Neural cell (in vitro differentiated cells): ENCODE data around the gene CSPG4. TPM values are rescaled to one million over a fixed set of nuclear protein-coding genes. Genes with fewer than 3 reads are reported as not detected.
"Not testable (repeated sequence)": the region's sequence is repeated elsewhere in the genome, so short reads cannot be mapped to it uniquely, and the experiment has no call there.

Experiments
- H2AFZ ChIP-seq: fragments of 200-600, 300-800 bp; sonication (generic), shearing (Covaris generic); 2 replicates; pipeline ENCODE4 v1.6.0; 2014; ENCODE audit warnings: low read depth, mild to moderate bottlenecking, antibody characterized with exemption, low read length, moderate library complexity
- H3F3A ChIP-seq: fragments of 200-600 bp; shearing (Covaris generic); 2 replicates; pipeline ENCODE4 v1.6.1; 2016; ENCODE audit warnings: mild to moderate bottlenecking, moderate library complexity, mixed read lengths, antibody characterized with exemption, low read length; ENCODE audit not compliant: insufficient read depth, poor library complexity, severe bottlenecking
- H3K27ac ChIP-seq: fragments of 200-600, 300-800 bp; sonication (generic), shearing (Covaris generic); 2 replicates; pipeline ENCODE4 v1.5.1; 2014; ENCODE audit warnings: mild to moderate bottlenecking, low read length, moderate library complexity
- H3K27me3 ChIP-seq: fragments of 300-800, 200-600 bp; sonication (generic), shearing (Covaris generic); 2 replicates; pipeline ENCODE4 v1.6.0; 2014; ENCODE audit warnings: mild to moderate bottlenecking, low read depth, low read length, moderate library complexity; ENCODE audit not compliant: insufficient read depth
- H3K36me3 ChIP-seq: fragments of 300-800, 200-600 bp; sonication (generic), shearing (Covaris generic); 2 replicates; pipeline ENCODE4 v1.5.1; 2014; ENCODE audit warnings: mild to moderate bottlenecking, antibody characterized with exemption, low read length, moderate library complexity; ENCODE audit not compliant: insufficient read depth
- H3K4me2 ChIP-seq: fragments of 300-800, 200-600 bp; sonication (generic), shearing (Covaris generic); 2 replicates; pipeline ENCODE4 v1.6.0; 2014; ENCODE audit warnings: mild to moderate bottlenecking, low read length
- H3K4me3 ChIP-seq: fragments of 300-800, 200-600 bp; sonication (generic), shearing (Covaris generic); 2 replicates; pipeline ENCODE4 v1.5.1; 2014; ENCODE audit warnings: mild to moderate bottlenecking, low read length, moderate library complexity
- H3K79me2 ChIP-seq: fragments of 200-600 bp; shearing (Covaris generic); replicated peaks from 2 replicates; pipeline ENCODE4 v1.6.0; 2014; ENCODE audit warnings: mild to moderate bottlenecking, low read length, moderate library complexity; ENCODE audit not compliant: insufficient read depth
- H3K9ac ChIP-seq: fragments of 300-800, 200-600 bp; sonication (generic), shearing (Covaris generic); 2 replicates; pipeline ENCODE4 v1.6.1; 2016; ENCODE audit warnings: mild to moderate bottlenecking, low read length, mixed read lengths
- H3K9me2 ChIP-seq: fragments of 200-600 bp; shearing (Covaris generic); 2 replicates; pipeline ENCODE4 v1.6.1; 2016; ENCODE audit warnings: mild to moderate bottlenecking, low read length, mixed read lengths; ENCODE audit not compliant: insufficient read depth
- H3K9me3 ChIP-seq: fragments of 200-600, 300-800 bp; sonication (generic), shearing (Covaris generic); 2 replicates; pipeline ENCODE4 v1.6.1; 2016; ENCODE audit warnings: mild to moderate bottlenecking, mixed run types, low read length, moderate library complexity, mixed read lengths
- H4K20me1 ChIP-seq: fragments of 200-600 bp; shearing (Covaris generic); 2 replicates; pipeline ENCODE4 v1.6.1; 2016; ENCODE audit warnings: mild to moderate bottlenecking, mixed run types; ENCODE audit not compliant: insufficient read depth
- CTCF ChIP-seq: fragments of 450-650 bp; IDR thresholded peaks from 2 replicates; pipeline ENCODE4 v1.5.1; 2014; ENCODE audit warnings: antibody characterized with exemption, mild to moderate bottlenecking, moderate library complexity; ENCODE audit not compliant: poor library complexity, severe bottlenecking
- EZH2 ChIP-seq: fragments of 200-600, 300-800 bp; shearing (Covaris generic), sonication (generic); IDR thresholded peaks from 2 replicates; pipeline ENCODE4 v1.6.1; 2014; ENCODE audit warnings: antibody characterized with exemption, low read length, borderline replicate concordance, mild to moderate bottlenecking; ENCODE audit not compliant: insufficient read depth, poor library complexity, severe bottlenecking
- MXI1 ChIP-seq: fragments of 450-650 bp; conservative IDR thresholded peaks from 2 replicates; pipeline ENCODE4 v1.6.1; 2014; ENCODE audit warnings: antibody characterized with exemption, mild to moderate bottlenecking; ENCODE audit not compliant: poor library complexity, severe bottlenecking
- POLR2AphosphoS5 ChIP-seq: IDR thresholded peaks from 2 replicates; pipeline ENCODE4 v1.6.1; 2012
- RAD21 ChIP-seq: fragments of 450-650 bp; conservative IDR thresholded peaks from 2 replicates; pipeline ENCODE4 v1.6.1; 2014; ENCODE audit warnings: antibody characterized with exemption, mild to moderate bottlenecking, moderate library complexity
- REST ChIP-seq: IDR thresholded peaks from 2 replicates; pipeline ENCODE4 v1.6.1; 2012; ENCODE audit warnings: borderline replicate concordance
- SMC3 ChIP-seq: fragments of 450-650 bp; conservative IDR thresholded peaks from 2 replicates; pipeline ENCODE4 v1.6.1; 2014; ENCODE audit warnings: antibody characterized with exemption, mild to moderate bottlenecking, moderate library complexity; ENCODE audit not compliant: poor library complexity
- TAF1 ChIP-seq: IDR thresholded peaks from 2 replicates; pipeline ENCODE4 v1.6.1; 2012; ENCODE audit warnings: low read depth
- polyA plus RNA-seq: library from polyadenylated mRNA; depleted of rRNA; stranded (reverse); fragments of >200 nt; gene quantifications from 2 replicates; pipeline ENCODE4 v1.2.3, GENCODE V29; 2014

The CSPG4 gene
- polyA plus RNA-seq, 1 donor from 2014 or later: not detected

- Histone ChIP-seq H3K9ac (no peak overlapping the region), H3K79me2 (no peaks in the 10 kb centered on the region), H3K4me2 (no peak overlapping the region), H3K36me3 (no peaks in the 10 kb centered on the region), H3K9me3 (no peaks in the 10 kb centered on the region), H2AFZ (no peak overlapping the region), H4K20me1 (no peaks in the 10 kb centered on the region), H3K4me3 (no peak overlapping the region), H3K9me2 (no peaks in the 10 kb centered on the region), H3F3A (no peaks in the 10 kb centered on the region), H3K27ac (no peak overlapping the region), H3K27me3 (no peaks in the 10 kb centered on the region)
- no peak for TF ChIP-seq EZH2
- TF ChIP-seq REST: no peak
- TF ChIP-seq CTCF: no peak
- TF ChIP-seq MXI1: no peak
- TF ChIP-seq TAF1: no peak
- no peak for TF ChIP-seq RAD21
- no peak for TF ChIP-seq POLR2AphosphoS5
Observed at GRCh38 chr15:75684648-75685047, 28.0 kb downstream of the CSPG4 start.

GRCh38 chr15:75683646-75684312, 28.9 kb downstream of the CSPG4 start:
- H3K36me3 ChIP-seq, H3K9ac ChIP-seq, H3K9me3 ChIP-seq, H3F3A ChIP-seq, H3K4me2 ChIP-seq, H3K9me2 ChIP-seq, H3K27me3 ChIP-seq, H3K27ac ChIP-seq, H3K4me3 ChIP-seq, H3K79me2 ChIP-seq, H2AFZ ChIP-seq, H4K20me1 ChIP-seq: not testable (repeated sequence)
- TF ChIP-seq SMC3 (peak; percentile 94), CTCF (peak; percentile 93), RAD21 (peak; percentile 95)
